Adipocyte (in vitro differentiated cells): ENCODE results near the gene ST3GAL6.

Experiments used
- DNase-seq: peaks from one replicate; pipeline ENCODE4 v3.0.0-alpha.2; 2015; ENCODE audit warnings: low read depth
- H3K27me3 ChIP-seq: replicated peaks from 2 replicates; pipeline ENCODE4 v1.7.0; 2013; ENCODE audit warnings: mild to moderate bottlenecking, low read length, moderate library complexity; ENCODE audit not compliant: control insufficient read depth, insufficient read depth
- H3K36me3 ChIP-seq: 2 replicates; pipeline ENCODE4 v1.7.0; 2013; ENCODE audit warnings: low read length, mild to moderate bottlenecking, moderate library complexity; ENCODE audit not compliant: control insufficient read depth, insufficient read depth, severe bottlenecking
- H3K4me1 ChIP-seq: 2 replicates; pipeline ENCODE4 v1.7.0; 2013; ENCODE audit warnings: mild to moderate bottlenecking, low read length, moderate library complexity; ENCODE audit not compliant: control insufficient read depth, insufficient read depth
- H3K4me3 ChIP-seq: 2 replicates; pipeline ENCODE4 v1.7.0; 2013; ENCODE audit warnings: mild to moderate bottlenecking, low read length, moderate library complexity
- H3K9ac ChIP-seq: 2 replicates; pipeline ENCODE4 v1.7.0; 2013; ENCODE audit warnings: mild to moderate bottlenecking, low read length, moderate library complexity
- H3K9me3 ChIP-seq: 2 replicates; pipeline ENCODE4 v1.7.0; 2013; ENCODE audit warnings: mild to moderate bottlenecking, low read length, moderate library complexity; ENCODE audit not compliant: control insufficient read depth

The ST3GAL6 gene

DNA sequence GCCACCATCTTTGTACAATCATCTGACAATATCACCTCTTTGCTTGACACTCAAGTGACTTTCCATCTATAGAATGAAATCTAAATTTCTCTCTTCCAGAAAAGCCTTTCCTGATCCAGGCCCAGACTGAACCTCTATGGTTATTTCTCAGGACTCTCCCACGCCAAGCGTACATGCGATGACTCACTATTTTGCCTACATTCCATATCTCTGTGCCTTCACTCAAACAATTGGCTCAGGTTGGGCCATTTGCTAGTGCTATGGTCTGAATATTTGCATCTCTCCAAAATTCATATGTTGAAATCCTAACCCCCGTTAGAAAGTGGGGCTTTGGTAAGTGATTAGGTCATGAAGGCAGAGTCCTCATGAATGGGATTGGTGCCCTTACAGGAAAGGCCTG is 43.9 kb downstream of the ST3GAL6 start:
- H3K27me3 ChIP-seq = no peaks in the 10 kb centered on the region
- no peak for DNase-seq
- peaks cover 68% of the 10 kb centered on the region for H3K36me3 ChIP-seq
- no peak overlapping the region for H3K4me3 ChIP-seq
- peaks cover 13% of the 10 kb centered on the region for H3K4me1 ChIP-seq
- H3K9me3 ChIP-seq = no peaks in the 10 kb centered on the region
- H3K9ac ChIP-seq = no peak overlapping the region

DNA sequence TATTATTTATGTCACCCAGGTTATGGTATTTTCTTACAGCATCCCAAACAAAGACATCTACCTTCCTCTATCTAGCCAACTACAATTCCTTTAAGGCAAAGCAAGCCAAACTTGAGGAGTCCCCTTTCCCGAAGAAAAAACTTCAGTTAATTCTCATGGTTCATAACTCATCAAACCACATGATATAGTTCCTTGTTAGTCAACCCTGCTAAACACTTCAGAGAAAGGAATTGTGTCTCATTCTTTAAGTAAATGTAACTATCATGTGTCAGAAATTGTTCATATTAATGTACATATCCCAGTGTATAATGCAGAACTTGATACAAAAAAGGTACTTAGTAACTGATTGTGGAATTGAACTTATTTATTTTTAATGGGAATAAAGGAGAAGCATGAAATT is 44.4 kb downstream of the ST3GAL6 start:
- DNase-seq = no peak
- Histone ChIP-seq H3K9me3 (no peaks in the 10 kb centered on the region), H3K4me1 (peaks cover 13% of the 10 kb centered on the region), H3K27me3 (no peaks in the 10 kb centered on the region), H3K36me3 (peaks cover 71% of the 10 kb centered on the region), H3K9ac (no peak overlapping the region), H3K4me3 (no peak overlapping the region)

DNA sequence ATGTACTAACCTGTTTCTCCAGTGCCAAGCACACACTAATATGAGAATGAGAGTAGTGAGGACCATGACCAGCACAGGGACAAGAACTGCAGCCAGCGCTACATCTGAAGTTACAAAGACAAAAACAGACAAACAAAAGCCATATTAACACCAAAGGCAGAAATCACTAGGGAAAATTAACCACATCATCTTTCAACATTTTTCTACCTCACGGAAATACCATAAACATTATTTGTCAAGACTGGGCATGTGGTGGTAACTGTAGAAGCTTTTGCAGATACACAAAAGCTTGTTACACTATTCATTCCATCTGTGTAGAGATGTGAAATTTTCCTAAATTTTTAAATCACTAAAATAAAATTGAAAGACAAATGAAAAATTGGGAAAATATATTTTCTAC is 44.9 kb downstream of the ST3GAL6 start:
- Histone ChIP-seq H3K27me3 (no peaks in the 10 kb centered on the region), H3K9ac (no peak overlapping the region), H3K9me3 (no peaks in the 10 kb centered on the region), H3K4me3 (no peak overlapping the region), H3K4me1 (peaks cover 13% of the 10 kb centered on the region), H3K36me3 (peaks cover 71% of the 10 kb centered on the region)
- no peak for DNase-seq

- H3K27me3 ChIP-seq = no peaks in the 10 kb centered on the region
- DNase-seq = peak; percentile 18
- no peak overlapping the region for H3K9ac ChIP-seq
- peaks cover 83% of the 10 kb centered on the region for H3K36me3 ChIP-seq
- peaks cover 13% of the 10 kb centered on the region for H3K4me1 ChIP-seq
- H3K9me3 ChIP-seq = no peaks in the 10 kb centered on the region
- no peak overlapping the region for H3K4me3 ChIP-seq
These were observed 46.4 kb downstream of the ST3GAL6 start for GRCh38 chr3:98809557-98809956.

DNA sequence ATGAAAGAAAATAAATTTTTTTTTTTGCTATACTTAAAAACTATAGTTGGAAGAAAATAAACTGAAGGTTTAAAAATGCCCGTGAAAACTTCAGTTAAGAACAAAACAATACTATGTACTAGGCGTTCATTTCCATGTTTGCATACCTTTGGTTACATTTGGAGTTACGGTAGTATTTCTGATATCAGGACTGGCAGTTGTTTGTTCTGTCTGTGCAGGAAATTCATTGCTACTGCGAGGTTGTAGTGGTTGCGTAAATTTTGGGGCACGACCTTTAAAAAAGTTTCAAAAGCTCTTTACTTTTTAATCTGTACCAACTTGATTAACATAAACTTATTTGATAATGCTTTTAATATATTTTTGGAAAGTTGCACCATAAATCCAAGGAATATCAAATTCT is 47.9 kb downstream of the ST3GAL6 start:
- no peaks in the 10 kb centered on the region for H3K27me3 ChIP-seq
- no peak for DNase-seq
- H3K9ac ChIP-seq = no peak overlapping the region
- no peaks in the 10 kb centered on the region for H3K9me3 ChIP-seq
- no peak overlapping the region for H3K4me3 ChIP-seq
- H3K36me3 ChIP-seq = peaks cover 69% of the 10 kb centered on the region
- H3K4me1 ChIP-seq = peaks cover 24% of the 10 kb centered on the region

- peak; percentile 72 for DNase-seq
- H3K36me3 ChIP-seq = peaks cover 62% of the 10 kb centered on the region
These were observed 49.8 kb downstream of the ST3GAL6 start for GRCh38 chr3:98812851-98813374.

GRCh38 chr3:98814817-98815420 is 51.8 kb downstream of the ST3GAL6 start:
- Histone ChIP-seq H3K27me3 (no peaks in the 10 kb centered on the region), H3K4me3 (no peak overlapping the region), H3K9ac (peak overlapping the region; percentile 38), H3K4me1 (peaks cover 18% of the 10 kb centered on the region), H3K9me3 (no peaks in the 10 kb centered on the region), H3K36me3 (peaks cover 60% of the 10 kb centered on the region)
- DNase-seq = peak; percentile 60

More at GRCh38 chr3:98812851-98813374, 49.8 kb downstream of the ST3GAL6 start:
- Histone ChIP-seq H3K4me3 (no peak overlapping the region), H3K9me3 (no peaks in the 10 kb centered on the region), H3K9ac (no peak overlapping the region), H3K4me1 (peaks cover 24% of the 10 kb centered on the region), H3K27me3 (no peaks in the 10 kb centered on the region)

DNA sequence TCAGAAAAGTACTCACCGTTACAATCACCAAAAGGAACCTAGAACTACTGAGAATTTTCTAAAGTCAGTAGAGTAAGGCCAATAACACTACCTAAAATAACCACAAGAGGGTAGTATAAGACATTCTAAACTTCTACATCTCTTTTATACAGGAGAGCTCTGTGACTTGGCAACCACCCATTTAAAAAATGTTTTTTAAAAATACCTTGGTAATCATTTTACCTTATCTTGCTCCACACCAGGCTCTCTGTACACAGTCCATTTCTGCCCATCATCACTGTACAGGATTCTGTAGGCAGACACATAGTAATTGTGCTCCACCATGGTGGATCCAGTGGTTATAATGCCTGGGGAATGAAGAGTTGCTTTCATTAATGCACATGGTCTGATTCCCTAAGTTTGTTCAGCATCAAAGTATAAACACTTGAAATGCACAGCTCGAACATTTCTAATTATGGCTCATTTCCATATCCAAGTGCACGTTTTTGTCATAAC is 54.5 kb downstream of the ST3GAL6 start:
- H3K9me3 ChIP-seq = no peaks in the 10 kb centered on the region
- DNase-seq = peak; percentile 87
- no peaks in the 10 kb centered on the region for H3K27me3 ChIP-seq
- H3K4me3 ChIP-seq = no peak overlapping the region
- H3K9ac ChIP-seq = no peak overlapping the region
- H3K4me1 ChIP-seq = peaks cover 11% of the 10 kb centered on the region
- H3K36me3 ChIP-seq = peaks cover 52% of the 10 kb centered on the region

DNA sequence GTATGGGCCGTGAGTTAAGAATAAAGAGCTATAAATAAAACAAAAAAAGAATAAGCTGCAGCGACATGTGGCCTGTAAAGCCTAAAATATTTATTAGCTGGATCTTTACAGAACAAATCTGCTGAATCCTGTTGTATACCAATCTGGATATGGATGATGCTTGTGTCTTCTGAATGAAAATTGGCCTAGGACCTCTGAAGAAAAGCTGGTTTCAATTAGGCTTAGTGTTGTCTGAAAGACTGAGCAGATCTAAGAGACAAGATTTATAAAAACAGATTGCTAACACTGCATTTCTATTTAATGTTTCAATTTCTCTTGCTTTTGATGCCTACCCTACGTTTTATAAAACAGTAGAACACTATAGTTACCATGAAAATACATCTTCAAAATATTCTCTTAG is 57.9 kb downstream of the ST3GAL6 start:
- peak overlapping the region; percentile 14 for H3K9ac ChIP-seq
- peaks cover 39% of the 10 kb centered on the region for H3K36me3 ChIP-seq
- peaks cover 8% of the 10 kb centered on the region for H3K4me1 ChIP-seq
- H3K27me3 ChIP-seq = no peaks in the 10 kb centered on the region
- H3K4me3 ChIP-seq = no peak overlapping the region
- no peaks in the 10 kb centered on the region for H3K9me3 ChIP-seq
- peak; percentile 28 for DNase-seq

- DNase-seq = no peak
- H3K4me3 ChIP-seq = no peak overlapping the region
These were observed 60.7 kb downstream of the ST3GAL6 start for GRCh38 chr3:98823791-98824190.

GRCh38 chr3:98824256-98824655 is 61.1 kb downstream of the ST3GAL6 start:
- H3K9ac ChIP-seq = no peak overlapping the region
- no peaks in the 10 kb centered on the region for H3K9me3 ChIP-seq
- no peak overlapping the region for H3K4me3 ChIP-seq
- H3K36me3 ChIP-seq = peaks cover 17% of the 10 kb centered on the region
- H3K4me1 ChIP-seq = peaks cover 10% of the 10 kb centered on the region
- H3K27me3 ChIP-seq = no peaks in the 10 kb centered on the region
- no peak for DNase-seq

More at GRCh38 chr3:98823791-98824190, 60.7 kb downstream of the ST3GAL6 start:
- Histone ChIP-seq H3K27me3 (no peaks in the 10 kb centered on the region), H3K9ac (no peak overlapping the region), H3K36me3 (peaks cover 22% of the 10 kb centered on the region), H3K4me1 (peaks cover 10% of the 10 kb centered on the region), H3K9me3 (no peaks in the 10 kb centered on the region)
